Breast epithelium (tissue), 3 donors: Measurements from ENCODE around the gene RERG.

Source experiments
- POLR2A ChIP-seq: fragments of 450-650 bp; IDR thresholded peaks from one replicate; pipeline ENCODE4 v1.6.1; 2016; ENCODE audit warnings: antibody characterized with exemption, mild to moderate bottlenecking, moderate library complexity
- POLR2AphosphoS5 ChIP-seq, 3 donors: sonication (generic); formaldehyde crosslinking; IDR thresholded peaks; one replicate each; pipeline ENCODE4 v1.6.1; 2017; ENCODE audit warnings: antibody characterized with exemption in 3 of 3
- TF ChIP-seq, protein P1 (sequence below), 3 donors: fragments of 450-650 bp; IDR thresholded peaks; one replicate each; pipeline ENCODE4 v1.5.1; 2016 to 2017; ENCODE audit warnings: antibody characterized with exemption in 3 of 3, mild to moderate bottlenecking in 3 of 3, moderate library complexity in 3 of 3

DNA sequence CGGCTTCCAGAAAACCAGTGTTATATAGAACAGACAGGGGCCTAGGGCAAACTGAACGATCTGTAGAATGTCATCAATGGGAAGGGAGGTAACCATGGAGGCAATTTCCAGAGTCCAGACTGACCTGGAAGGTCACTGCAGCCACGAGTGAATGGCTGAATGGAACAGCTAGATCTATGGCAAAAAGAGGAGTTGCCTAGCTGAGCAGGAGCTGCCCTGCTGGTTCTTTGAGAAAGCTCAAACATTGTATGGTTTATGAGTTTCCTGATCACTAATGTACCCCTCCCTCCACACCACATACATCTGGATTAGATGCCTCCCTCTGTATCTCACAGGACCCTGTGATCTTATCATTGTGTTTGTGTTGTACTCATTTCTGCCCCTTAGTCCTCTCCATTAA lies 1.0 kb upstream of the RERG start:
- TF ChIP-seq, protein P1, sequence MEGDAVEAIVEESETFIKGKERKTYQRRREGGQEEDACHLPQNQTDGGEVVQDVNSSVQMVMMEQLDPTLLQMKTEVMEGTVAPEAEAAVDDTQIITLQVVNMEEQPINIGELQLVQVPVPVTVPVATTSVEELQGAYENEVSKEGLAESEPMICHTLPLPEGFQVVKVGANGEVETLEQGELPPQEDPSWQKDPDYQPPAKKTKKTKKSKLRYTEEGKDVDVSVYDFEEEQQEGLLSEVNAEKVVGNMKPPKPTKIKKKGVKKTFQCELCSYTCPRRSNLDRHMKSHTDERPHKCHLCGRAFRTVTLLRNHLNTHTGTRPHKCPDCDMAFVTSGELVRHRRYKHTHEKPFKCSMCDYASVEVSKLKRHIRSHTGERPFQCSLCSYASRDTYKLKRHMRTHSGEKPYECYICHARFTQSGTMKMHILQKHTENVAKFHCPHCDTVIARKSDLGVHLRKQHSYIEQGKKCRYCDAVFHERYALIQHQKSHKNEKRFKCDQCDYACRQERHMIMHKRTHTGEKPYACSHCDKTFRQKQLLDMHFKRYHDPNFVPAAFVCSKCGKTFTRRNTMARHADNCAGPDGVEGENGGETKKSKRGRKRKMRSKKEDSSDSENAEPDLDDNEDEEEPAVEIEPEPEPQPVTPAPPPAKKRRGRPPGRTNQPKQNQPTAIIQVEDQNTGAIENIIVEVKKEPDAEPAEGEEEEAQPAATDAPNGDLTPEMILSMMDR (IDR thresholded peaks at IDR 0.05), result no peak
- TF ChIP-seq POLR2A (no peak), POLR2AphosphoS5 (IDR thresholded peaks at IDR 0.05) (no peak)
